Measurements from ENCODE around the gene CPPED1. TPM values are rescaled to one million over a fixed set of nuclear protein-coding genes. Genes with fewer than 3 reads are reported as not detected.

The CPPED1 gene, protein sequence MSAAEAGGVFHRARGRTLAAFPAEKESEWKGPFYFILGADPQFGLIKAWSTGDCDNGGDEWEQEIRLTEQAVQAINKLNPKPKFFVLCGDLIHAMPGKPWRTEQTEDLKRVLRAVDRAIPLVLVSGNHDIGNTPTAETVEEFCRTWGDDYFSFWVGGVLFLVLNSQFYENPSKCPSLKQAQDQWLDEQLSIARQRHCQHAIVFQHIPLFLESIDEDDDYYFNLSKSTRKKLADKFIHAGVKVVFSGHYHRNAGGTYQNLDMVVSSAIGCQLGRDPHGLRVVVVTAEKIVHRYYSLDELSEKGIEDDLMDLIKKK
- total RNA-seq, result 10 to 100 TPM; 10.4 to 18.9 (median 16.0) TPM

DNA sequence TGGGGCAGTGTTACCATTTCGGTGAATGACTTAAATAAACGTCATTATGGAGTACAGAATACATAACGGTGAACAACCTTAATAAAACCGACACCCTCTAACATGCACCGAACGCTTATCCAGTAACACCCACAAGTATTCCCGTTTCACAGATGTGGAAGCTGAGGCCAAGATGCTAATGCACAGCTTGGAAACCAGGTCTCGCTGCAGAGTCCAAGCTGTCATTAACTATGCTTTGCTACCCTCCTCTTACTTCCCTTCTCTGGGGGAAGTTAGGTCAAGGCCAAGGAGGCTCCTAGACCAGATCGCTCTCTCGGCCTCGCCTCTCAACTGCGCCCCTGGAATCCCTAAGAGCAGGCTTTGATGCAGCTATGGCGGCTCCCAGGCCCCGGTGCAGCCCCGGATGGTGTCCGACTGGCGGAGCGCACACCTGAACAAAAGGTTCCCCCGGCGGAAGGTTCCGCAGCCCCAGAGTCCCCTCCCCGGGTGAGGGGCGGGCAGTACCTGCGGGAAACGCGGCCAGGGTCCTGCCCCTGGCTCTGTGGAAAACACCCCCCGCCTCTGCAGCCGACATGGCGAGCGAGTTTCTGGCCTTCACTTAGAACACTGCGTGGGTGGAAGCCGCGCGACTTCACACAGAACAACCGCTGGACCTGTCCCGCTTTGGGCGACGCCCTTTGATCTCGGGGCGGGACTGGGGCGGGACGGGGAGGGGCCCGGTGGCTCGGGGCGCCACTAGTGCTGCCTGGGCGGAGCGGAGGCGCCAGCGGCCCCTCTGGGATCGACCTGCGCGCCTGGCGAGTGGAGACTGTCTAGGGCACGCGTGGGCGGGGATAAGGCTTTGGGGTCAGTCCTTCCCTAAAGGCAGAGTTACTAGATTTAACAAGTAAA, at the start of gene CPPED1:
CPPED1 (minus strand) TSS at position 685 of the 891 bp plus-strand sequence; CDS start at position 574, 111 bp downstream.
- peak within 1 kb of the TSS; percentile 70 to 90 (median 88) for H3K27ac ChIP-seq
- WGBS, 2 donors, result 13 to 23% methylated on average over 36 to 56 of the region's 56 CpGs
- H3K4me1 ChIP-seq, result peaks cover 0 to 57% (median 21%) of the 10 kb centered on the region in 4 donors
- H3K4me3 ChIP-seq, result peak within 1 kb of the TSS; percentile 41 to 70 (median 57)
- no peaks in the 10 kb centered on the region for H3K9me3 ChIP-seq
- TF ChIP-seq POLR2A (IDR thresholded peaks at IDR 0.05) (peak in 1 of 2 donors; percentile 19), EP300 (IDR thresholded peaks at IDR 0.05) (peak in 1 of 2 donors; percentile 63)
- TF ChIP-seq, protein P1, sequence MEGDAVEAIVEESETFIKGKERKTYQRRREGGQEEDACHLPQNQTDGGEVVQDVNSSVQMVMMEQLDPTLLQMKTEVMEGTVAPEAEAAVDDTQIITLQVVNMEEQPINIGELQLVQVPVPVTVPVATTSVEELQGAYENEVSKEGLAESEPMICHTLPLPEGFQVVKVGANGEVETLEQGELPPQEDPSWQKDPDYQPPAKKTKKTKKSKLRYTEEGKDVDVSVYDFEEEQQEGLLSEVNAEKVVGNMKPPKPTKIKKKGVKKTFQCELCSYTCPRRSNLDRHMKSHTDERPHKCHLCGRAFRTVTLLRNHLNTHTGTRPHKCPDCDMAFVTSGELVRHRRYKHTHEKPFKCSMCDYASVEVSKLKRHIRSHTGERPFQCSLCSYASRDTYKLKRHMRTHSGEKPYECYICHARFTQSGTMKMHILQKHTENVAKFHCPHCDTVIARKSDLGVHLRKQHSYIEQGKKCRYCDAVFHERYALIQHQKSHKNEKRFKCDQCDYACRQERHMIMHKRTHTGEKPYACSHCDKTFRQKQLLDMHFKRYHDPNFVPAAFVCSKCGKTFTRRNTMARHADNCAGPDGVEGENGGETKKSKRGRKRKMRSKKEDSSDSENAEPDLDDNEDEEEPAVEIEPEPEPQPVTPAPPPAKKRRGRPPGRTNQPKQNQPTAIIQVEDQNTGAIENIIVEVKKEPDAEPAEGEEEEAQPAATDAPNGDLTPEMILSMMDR (IDR thresholded peaks at IDR 0.05), result no peak
- DNase-seq (ENCODE audit: low spot score in 2 of 2), result peak; percentile 72 to 73
- H3K36me3 ChIP-seq, result no peaks in the 10 kb centered on the region
- H3K27me3 ChIP-seq, result no peaks in the 10 kb centered on the region

DNA sequence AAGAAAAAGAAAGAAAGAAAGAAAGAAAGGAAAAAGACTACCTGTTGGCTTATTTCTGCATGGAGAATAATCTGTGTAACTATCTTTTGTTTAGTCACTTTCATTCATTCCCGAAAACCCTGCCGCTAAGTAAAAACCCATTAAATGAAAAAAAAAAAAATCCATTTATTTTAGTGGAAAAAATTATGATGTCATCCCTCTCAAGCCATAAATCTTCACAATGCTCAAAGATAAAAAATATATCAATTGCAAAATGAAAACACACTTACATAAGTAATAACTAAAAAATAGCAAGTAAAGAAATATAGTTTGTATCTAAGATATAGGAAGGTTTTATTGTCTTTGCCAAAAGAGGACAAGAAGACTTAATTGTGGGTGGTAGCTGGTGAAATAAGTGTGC, 46.5 kb upstream of the CPPED1 start:
- Histone ChIP-seq H3K4me3 (no peak overlapping the region), H3K9me3 (peaks cover 0 to 3% (median 0%) of the 10 kb centered on the region in 4 donors), H3K27ac (no peak overlapping the region), H3K36me3 (no peaks in the 10 kb centered on the region), H3K27me3 (no peaks in the 10 kb centered on the region), H3K4me1 (no peaks in the 10 kb centered on the region)
- DNase-seq (ENCODE audit: low spot score in 2 of 2), result no peak
- TF ChIP-seq POLR2A (IDR thresholded peaks at IDR 0.05) (no peak), EP300 (IDR thresholded peaks at IDR 0.05) (no peak)
- TF ChIP-seq, protein P1 (IDR thresholded peaks at IDR 0.05), result no peak
- 77 to 93% methylated on average over 2 of the region's 2 CpGs for WGBS, 2 donors

DNA sequence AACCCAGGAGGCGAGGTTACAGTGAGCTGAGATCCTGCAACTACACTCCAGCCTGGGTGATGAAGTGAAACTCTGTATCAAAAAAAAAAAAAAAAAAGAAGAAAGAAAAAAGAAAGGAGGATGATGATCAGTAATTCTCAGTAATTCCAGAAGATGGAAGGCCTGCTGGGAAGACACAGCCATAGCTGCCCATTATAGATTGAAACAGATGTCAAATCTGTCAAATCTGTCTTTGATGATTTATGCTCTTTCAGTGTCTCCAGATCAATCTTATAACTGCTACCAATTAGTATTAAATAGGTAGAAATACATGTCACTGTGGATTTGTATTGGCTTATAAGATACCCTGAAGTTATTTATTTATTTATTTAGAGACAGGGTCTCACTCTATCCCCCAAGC, 42.9 kb upstream of the CPPED1 start:
- 93 to 95% methylated on average over 1 of the region's 1 CpG for WGBS, 2 donors
- Histone ChIP-seq H3K36me3 (no peaks in the 10 kb centered on the region), H3K4me1 (no peaks in the 10 kb centered on the region), H3K27ac (no peak overlapping the region), H3K9me3 (peaks cover 0 to 4% (median 0%) of the 10 kb centered on the region in 4 donors), H3K4me3 (no peak overlapping the region), H3K27me3 (no peaks in the 10 kb centered on the region)
- DNase-seq (ENCODE audit: low spot score in 2 of 2), result no peak
- TF ChIP-seq, protein P1 (IDR thresholded peaks at IDR 0.05), result no peak
- TF ChIP-seq POLR2A (IDR thresholded peaks at IDR 0.05) (no peak), EP300 (IDR thresholded peaks at IDR 0.05) (no peak)

DNA sequence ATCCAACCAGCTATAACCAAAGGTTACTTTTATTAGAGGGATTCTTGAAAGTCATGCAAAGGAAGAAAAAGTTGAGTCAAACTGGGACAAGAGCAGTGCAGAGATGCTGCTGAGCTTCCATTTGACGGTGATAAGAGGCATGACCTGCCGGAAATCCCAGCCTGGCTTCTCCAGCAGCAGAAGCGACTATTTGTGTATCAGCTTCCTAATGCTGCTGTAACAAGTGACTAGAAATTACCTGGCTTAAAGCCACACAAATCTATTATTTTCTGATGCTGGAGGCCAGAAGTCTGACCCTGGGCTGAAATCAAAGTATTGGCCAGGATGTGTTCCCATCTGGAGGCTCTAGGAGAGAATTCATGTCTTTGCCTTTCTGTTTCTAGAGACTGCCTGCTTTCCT, 41.6 kb upstream of the CPPED1 start:
- Histone ChIP-seq H3K9me3 (peaks cover 0 to 11% (median 0%) of the 10 kb centered on the region in 4 donors), H3K4me3 (no peak overlapping the region), H3K27me3 (no peaks in the 10 kb centered on the region), H3K4me1 (no peaks in the 10 kb centered on the region), H3K27ac (no peak overlapping the region), H3K36me3 (no peaks in the 10 kb centered on the region)
- 84 to 86% methylated on average over 3 of the region's 3 CpGs for WGBS, 2 donors
- TF ChIP-seq, protein P1 (IDR thresholded peaks at IDR 0.05), result no peak
- TF ChIP-seq EP300 (IDR thresholded peaks at IDR 0.05) (no peak), POLR2A (IDR thresholded peaks at IDR 0.05) (no peak)
- no peak for DNase-seq (ENCODE audit: low spot score in 2 of 2)

DNA sequence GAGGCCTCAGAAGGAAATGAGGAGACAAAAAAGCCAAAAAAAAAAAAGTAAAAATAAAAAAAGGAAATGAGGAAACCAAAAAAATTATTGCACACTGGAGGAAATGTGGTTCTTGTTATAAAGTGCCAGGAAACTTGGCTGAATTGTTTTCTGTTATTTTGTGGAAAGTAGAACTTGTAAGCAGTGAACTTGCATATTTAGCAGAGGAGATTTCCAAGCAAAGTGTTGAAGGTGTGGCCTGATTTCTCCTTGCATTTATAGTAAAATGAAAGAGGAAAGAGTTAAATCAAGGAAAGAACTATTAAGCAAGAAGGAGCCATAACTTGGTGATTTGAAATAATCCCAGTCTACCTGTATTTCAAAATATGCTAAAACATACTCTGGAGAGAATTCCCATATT, 34.1 kb upstream of the CPPED1 start:
- DNase-seq (ENCODE audit: low spot score in 2 of 2), result no peak
- Histone ChIP-seq H3K9me3 (peaks cover 0 to 25% (median 0%) of the 10 kb centered on the region in 4 donors), H3K4me1 (no peaks in the 10 kb centered on the region), H3K4me3 (no peak overlapping the region), H3K27me3 (no peaks in the 10 kb centered on the region), H3K27ac (no peak overlapping the region), H3K36me3 (no peaks in the 10 kb centered on the region)
- TF ChIP-seq, protein P1 (IDR thresholded peaks at IDR 0.05), result no peak
- TF ChIP-seq POLR2A (IDR thresholded peaks at IDR 0.05) (no peak), EP300 (IDR thresholded peaks at IDR 0.05) (no peak)

Measured in tibial nerve (tissue), 4 donors.